ENCODE data around the gene EXOG. TPM values are rescaled to one million over a fixed set of nuclear protein-coding genes. Genes with fewer than 3 reads are reported as not detected.

The EXOG gene
- total RNA-seq, 2 donors from 2014 or later: 6.4 to 12.4 TPM

DNA sequence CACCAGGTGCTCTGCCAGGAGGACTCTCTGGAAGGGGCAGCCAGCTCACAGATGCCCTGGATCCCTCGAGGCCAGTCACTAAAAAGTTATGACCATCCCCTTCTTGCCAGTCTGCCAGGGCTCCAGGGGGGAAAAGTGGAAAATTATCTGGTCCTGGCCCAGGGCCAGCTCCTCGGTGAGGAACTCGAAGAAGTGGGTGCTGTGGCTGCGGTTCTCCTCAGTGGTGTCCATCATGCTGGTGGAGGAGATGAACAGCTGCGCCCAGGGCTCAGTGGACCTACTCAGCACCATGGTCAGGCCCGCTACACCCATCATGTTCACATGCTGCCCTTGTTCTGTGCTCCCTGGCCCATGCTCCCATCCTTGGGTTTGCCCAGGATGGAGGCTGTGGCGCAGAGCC is 19.2 kb downstream of the EXOG start:
- Histone ChIP-seq H3K27me3 (replicated peaks; ENCODE audit: insufficient read depth) (no peaks in the 10 kb centered on the region), H3K36me3 (no peaks in the 10 kb centered on the region), H3K4me3 (no peak overlapping the region), H3K9me3 (no peaks in the 10 kb centered on the region), H3K4me1 (replicated peaks) (no peaks in the 10 kb centered on the region), H3K27ac (no peak overlapping the region)
- TF ChIP-seq POLR2AphosphoS5 (IDR thresholded peaks at IDR 0.05) (no peak), CTCF (IDR thresholded peaks at IDR 0.05) (no peak), POLR2A (IDR thresholded peaks at IDR 0.05) (no peak)
- intact Hi-C loops (cut with DNase I): no loop called here
- WGBS: 83% methylated on average over 7 of the region's 7 CpGs
- DNase-seq (ENCODE audit: low spot score): no peak

- no peak for DNase-seq (ENCODE audit: low spot score)
- intact Hi-C loops (cut with DNase I): no loop called here
- WGBS: 32% methylated on average over 1 of the region's 1 CpG
Measured at GRCh38 chr3:38516669-38517068, 20.5 kb downstream of the EXOG start.

DNA sequence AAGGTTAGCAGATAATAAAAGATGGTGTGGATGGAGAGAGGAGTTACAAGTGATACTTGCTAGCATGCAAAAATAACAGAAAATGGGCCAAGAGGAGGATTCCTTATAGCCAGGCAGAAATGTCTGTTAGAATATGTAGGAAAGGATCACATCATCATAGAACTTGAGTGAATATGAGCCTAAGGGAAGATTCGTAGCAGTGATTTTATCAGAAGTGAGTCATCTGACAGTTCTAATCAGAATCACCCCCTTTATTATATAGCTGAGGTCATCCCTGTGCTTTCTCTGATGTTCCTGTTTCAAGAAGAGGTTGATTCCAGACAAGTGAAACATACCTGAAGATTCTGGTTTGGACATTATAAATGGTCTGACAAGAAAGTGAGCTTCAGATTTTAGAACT is 22.9 kb downstream of the EXOG start:
- no peak for DNase-seq (ENCODE audit: low spot score)
- 46% methylated on average over 1 of the region's 1 CpG for WGBS
- Histone ChIP-seq H3K4me3 (no peak overlapping the region), H3K9me3 (no peaks in the 10 kb centered on the region), H3K27ac (no peak overlapping the region), H3K4me1 (replicated peaks) (no peaks in the 10 kb centered on the region), H3K27me3 (replicated peaks; ENCODE audit: insufficient read depth) (no peaks in the 10 kb centered on the region), H3K36me3 (no peaks in the 10 kb centered on the region)
- TF ChIP-seq POLR2AphosphoS5 (IDR thresholded peaks at IDR 0.05) (no peak), POLR2A (IDR thresholded peaks at IDR 0.05) (no peak), CTCF (IDR thresholded peaks at IDR 0.05) (no peak)
- intact Hi-C loops (cut with DNase I): no loop called here

More at GRCh38 chr3:38516669-38517068, 20.5 kb downstream of the EXOG start:
- no peaks in the 10 kb centered on the region for H3K4me1 ChIP-seq (replicated peaks)
- TF ChIP-seq CTCF (IDR thresholded peaks at IDR 0.05) (no peak), POLR2A (IDR thresholded peaks at IDR 0.05) (no peak), POLR2AphosphoS5 (IDR thresholded peaks at IDR 0.05) (no peak)
- H3K27ac ChIP-seq: no peak overlapping the region
- H3K27me3 ChIP-seq (replicated peaks; ENCODE audit: insufficient read depth): no peaks in the 10 kb centered on the region
- no peaks in the 10 kb centered on the region for H3K36me3 ChIP-seq
- no peaks in the 10 kb centered on the region for H3K9me3 ChIP-seq
- H3K4me3 ChIP-seq: no peak overlapping the region

DNA sequence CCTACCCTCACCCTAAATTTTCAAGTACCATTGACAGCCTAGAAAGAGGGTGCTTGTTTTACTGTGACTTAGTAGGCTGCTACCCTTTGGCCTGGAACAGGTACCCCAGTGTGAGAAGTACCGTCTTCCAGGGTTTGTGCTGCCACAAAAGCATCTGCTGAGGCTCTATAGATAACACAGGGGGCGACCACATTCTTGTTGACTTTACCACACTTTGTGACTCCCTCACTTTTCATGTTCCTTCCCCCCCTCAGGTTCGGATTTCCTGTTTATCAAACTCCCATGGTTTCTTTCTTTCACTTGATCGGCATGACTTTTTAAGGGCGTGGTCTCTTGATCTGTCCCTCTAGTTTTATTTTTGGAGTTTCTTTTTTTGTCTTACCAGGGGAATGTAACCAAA is 23.5 kb downstream of the EXOG start:
- 43% methylated on average over 5 of the region's 5 CpGs for WGBS
- Histone ChIP-seq H3K36me3 (peaks cover 0 to 5% of the 10 kb centered on the region in 2 donors), H3K9me3 (no peaks in the 10 kb centered on the region), H3K27me3 (replicated peaks; ENCODE audit: insufficient read depth) (no peaks in the 10 kb centered on the region), H3K4me3 (no peak overlapping the region), H3K27ac (no peak overlapping the region), H3K4me1 (replicated peaks) (no peaks in the 10 kb centered on the region)
- intact Hi-C loops (cut with DNase I): loop anchor here (5.0 to 10.0 kb wide), 2 partner anchors 323 to 505 kb away; no protein-coding TSS in a partner anchor
- DNase-seq (ENCODE audit: low spot score): no peak
- TF ChIP-seq POLR2AphosphoS5 (IDR thresholded peaks at IDR 0.05) (no peak), POLR2A (IDR thresholded peaks at IDR 0.05) (no peak), CTCF (IDR thresholded peaks at IDR 0.05) (no peak)

DNA sequence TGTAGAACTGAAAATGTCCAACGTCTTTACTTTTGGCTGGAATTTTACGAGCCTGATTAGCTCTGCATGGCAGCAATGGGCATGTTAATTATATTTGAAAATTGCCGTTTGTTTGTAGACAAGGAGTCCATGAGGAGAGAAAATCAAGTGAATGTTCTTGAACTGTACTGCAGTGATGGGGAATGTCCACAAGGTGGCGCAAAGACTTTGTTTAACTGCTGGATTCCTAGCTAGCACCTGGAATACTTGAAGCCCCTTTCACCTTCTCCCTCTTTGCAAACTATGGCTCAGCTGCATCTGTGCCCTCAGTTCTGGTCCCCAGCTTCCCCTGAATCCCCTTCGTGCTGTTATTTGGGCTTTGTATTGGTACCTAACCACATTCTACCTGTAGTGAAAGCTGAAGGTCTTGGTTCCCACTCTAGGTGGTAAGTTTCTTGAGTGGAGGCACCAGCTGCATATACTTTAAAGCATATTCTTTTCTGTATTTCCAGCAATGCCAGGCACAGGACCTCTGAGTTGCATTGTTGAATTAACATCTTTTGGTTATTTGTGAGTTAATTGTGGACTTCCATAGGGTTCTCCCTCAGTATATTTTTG is 25.3 kb downstream of the EXOG start:
- Histone ChIP-seq H3K4me1 (replicated peaks) (no peaks in the 10 kb centered on the region), H3K9me3 (no peaks in the 10 kb centered on the region), H3K36me3 (peaks cover 0 to 5% of the 10 kb centered on the region in 2 donors), H3K27me3 (replicated peaks; ENCODE audit: insufficient read depth) (no peaks in the 10 kb centered on the region), H3K27ac (no peak overlapping the region), H3K4me3 (no peak overlapping the region)
- DNase-seq (ENCODE audit: low spot score): peak; percentile 60
- intact Hi-C loops (cut with DNase I): loop anchor here (1.0 to 10.0 kb wide), 3 partner anchors 130 to 503 kb away; no protein-coding TSS in a partner anchor
- WGBS: under 1% methylated on average over 5 of the region's 5 CpGs
- TF ChIP-seq CTCF (IDR thresholded peaks at IDR 0.05) (peak; percentile 80 to 90 (median 84)), POLR2AphosphoS5 (IDR thresholded peaks at IDR 0.05) (no peak)

Data from prostate gland (tissue), 2 donors.